ENCODE measurements around the gene ZNF80.
A peak's percentile ranks its signal among the peaks of the same experiment; 100 is the strongest.

The ZNF80 gene

GRCh38 chr3:114235431-114235830 is 1.9 kb downstream of the ZNF80 start:
- DNase-seq (ENCODE audit: low read depth, low spot score) = no peak
- in situ Hi-C loops (cut with HindIII; ENCODE audit: low sequenced_read_pairs) = no loop called here
- no peak overlapping the region for H3K4me3 ChIP-seq (ENCODE audit: low read depth, low read length)
- TF ChIP-seq, protein P1, sequence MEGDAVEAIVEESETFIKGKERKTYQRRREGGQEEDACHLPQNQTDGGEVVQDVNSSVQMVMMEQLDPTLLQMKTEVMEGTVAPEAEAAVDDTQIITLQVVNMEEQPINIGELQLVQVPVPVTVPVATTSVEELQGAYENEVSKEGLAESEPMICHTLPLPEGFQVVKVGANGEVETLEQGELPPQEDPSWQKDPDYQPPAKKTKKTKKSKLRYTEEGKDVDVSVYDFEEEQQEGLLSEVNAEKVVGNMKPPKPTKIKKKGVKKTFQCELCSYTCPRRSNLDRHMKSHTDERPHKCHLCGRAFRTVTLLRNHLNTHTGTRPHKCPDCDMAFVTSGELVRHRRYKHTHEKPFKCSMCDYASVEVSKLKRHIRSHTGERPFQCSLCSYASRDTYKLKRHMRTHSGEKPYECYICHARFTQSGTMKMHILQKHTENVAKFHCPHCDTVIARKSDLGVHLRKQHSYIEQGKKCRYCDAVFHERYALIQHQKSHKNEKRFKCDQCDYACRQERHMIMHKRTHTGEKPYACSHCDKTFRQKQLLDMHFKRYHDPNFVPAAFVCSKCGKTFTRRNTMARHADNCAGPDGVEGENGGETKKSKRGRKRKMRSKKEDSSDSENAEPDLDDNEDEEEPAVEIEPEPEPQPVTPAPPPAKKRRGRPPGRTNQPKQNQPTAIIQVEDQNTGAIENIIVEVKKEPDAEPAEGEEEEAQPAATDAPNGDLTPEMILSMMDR (IDR thresholded peaks at IDR 0.05; ENCODE audit: low read depth, low read length) = no peak

DNA sequence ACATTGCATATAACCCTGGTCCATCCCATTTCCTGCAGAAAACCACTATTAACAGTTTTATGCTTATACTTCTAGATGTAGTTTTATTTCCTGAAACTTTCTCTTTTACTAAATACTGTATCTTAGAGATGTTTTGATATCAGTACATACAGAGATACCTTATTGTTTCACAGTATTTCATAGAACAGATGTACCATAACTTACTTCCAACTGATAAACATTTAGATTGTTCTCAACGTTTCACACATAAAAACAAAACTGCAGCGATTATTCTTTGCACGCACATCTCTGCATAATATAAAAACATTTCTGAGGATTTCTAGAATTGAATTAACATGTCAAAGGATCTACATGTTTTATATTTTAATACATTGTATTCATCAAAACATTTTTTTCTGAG is 2.6 kb downstream of the ZNF80 start:
- in situ Hi-C loops (cut with HindIII; ENCODE audit: low sequenced_read_pairs) = no loop called here
- no peak for DNase-seq (ENCODE audit: low read depth, low spot score)
- TF ChIP-seq, protein P1 (IDR thresholded peaks at IDR 0.05; ENCODE audit: low read depth, low read length) = no peak
- H3K4me3 ChIP-seq (ENCODE audit: low read depth, low read length) = no peak overlapping the region

- no peak overlapping the region for H3K4me3 ChIP-seq (ENCODE audit: low read depth, low read length)
- no peak for DNase-seq (ENCODE audit: low read depth, low spot score)
- TF ChIP-seq, protein P1 (IDR thresholded peaks at IDR 0.05; ENCODE audit: low read depth, low read length) = no peak
- in situ Hi-C loops (cut with HindIII; ENCODE audit: low sequenced_read_pairs) = no loop called here
Measured at GRCh38 chr3:114231616-114232015, 5.8 kb downstream of the ZNF80 start.

DNA sequence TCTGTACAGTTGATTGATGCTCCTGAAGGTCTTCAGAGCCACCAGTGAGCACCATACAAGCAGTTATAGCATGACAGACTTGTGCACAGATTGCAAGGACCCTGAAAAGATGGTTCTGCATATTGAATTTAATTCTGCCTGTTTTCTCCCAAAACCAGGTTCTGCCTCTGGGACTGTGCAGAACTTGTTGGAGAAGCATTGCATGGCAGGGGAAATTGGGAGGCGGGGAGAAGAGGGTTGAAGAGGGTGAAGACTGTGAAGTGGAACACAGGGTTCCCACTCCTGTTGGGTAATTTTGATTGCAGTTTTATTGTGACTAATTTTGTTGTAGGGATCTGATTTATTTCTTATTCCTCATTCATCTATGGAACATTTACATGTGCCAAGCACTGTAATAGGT is 10.3 kb downstream of the ZNF80 start:
- DNase-seq (ENCODE audit: low read depth, low spot score) = no peak
- no peak overlapping the region for H3K4me3 ChIP-seq (ENCODE audit: low read depth, low read length)
- in situ Hi-C loops (cut with HindIII; ENCODE audit: low sequenced_read_pairs) = no loop called here
- TF ChIP-seq, protein P1 (IDR thresholded peaks at IDR 0.05; ENCODE audit: low read depth, low read length) = no peak

- in situ Hi-C loops (cut with HindIII; ENCODE audit: low sequenced_read_pairs) = no loop called here
- no peak overlapping the region for H3K4me3 ChIP-seq (ENCODE audit: low read depth, low read length)
- TF ChIP-seq, protein P1 (IDR thresholded peaks at IDR 0.05; ENCODE audit: low read depth, low read length) = no peak
- DNase-seq (ENCODE audit: low read depth, low spot score) = no peak
Measured at GRCh38 chr3:114226313-114226712, 11.1 kb downstream of the ZNF80 start.

GRCh38 chr3:114223143-114223542 is 14.2 kb downstream of the ZNF80 start:
- peak; percentile 9 for DNase-seq (ENCODE audit: low read depth, low spot score)
- in situ Hi-C loops (cut with HindIII; ENCODE audit: low sequenced_read_pairs) = no loop called here
- no peak overlapping the region for H3K4me3 ChIP-seq (ENCODE audit: low read depth, low read length)
- TF ChIP-seq, protein P1 (IDR thresholded peaks at IDR 0.05; ENCODE audit: low read depth, low read length) = no peak

GRCh38 chr3:114221881-114222264 is 15.5 kb downstream of the ZNF80 start:
- in situ Hi-C loops (cut with HindIII; ENCODE audit: low sequenced_read_pairs) = no loop called here
- TF ChIP-seq, protein P1 (IDR thresholded peaks at IDR 0.05; ENCODE audit: low read depth, low read length) = no peak
- no peak overlapping the region for H3K4me3 ChIP-seq (ENCODE audit: low read depth, low read length)
- DNase-seq (ENCODE audit: low read depth, low spot score) = no peak
